Stimulated activated CD4-positive, alpha-beta T cell treated with anti-CD3 and anti-CD28 coated beads, Interleukin-2, amount 100 ng/mL, for 24 hours (primary cell): Measurements from ENCODE around the gene STXBP5.
"Not testable (repeated sequence)": the region's sequence is repeated elsewhere in the genome, so short reads cannot be mapped to it uniquely, and the experiment has no call there.

Experiments
- DNase-seq, 2 donors: peaks; one replicate each; pipeline ENCODE4 v3.0.0-alpha.2; 2020

The STXBP5 gene

GRCh38 chr6:147310521-147310920 lies 106.3 kb downstream of the STXBP5 start:
- no peak for DNase-seq

DNA sequence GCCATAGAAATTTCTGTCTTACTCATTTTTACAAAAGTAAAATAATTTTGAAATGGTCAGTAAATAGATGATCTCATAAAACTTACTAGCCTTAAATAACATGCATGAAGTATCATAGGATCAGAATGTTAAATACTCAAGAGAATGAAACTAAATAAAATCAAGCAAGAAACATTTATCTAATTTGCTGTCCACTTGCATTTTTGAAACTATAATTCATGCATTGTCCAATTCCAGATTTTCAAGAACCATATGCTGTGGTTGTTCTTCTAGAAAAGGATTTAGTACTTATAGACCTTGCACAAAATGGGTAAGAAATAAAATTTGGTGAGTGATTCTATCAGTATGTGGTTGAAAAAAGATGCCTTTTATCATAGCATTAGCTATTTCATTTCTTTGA lies 107.0 kb downstream of the STXBP5 start:
- DNase-seq: no peak

GRCh38 chr6:147321260-147321659 lies 117.0 kb downstream of the STXBP5 start:
- no peak for DNase-seq

DNA sequence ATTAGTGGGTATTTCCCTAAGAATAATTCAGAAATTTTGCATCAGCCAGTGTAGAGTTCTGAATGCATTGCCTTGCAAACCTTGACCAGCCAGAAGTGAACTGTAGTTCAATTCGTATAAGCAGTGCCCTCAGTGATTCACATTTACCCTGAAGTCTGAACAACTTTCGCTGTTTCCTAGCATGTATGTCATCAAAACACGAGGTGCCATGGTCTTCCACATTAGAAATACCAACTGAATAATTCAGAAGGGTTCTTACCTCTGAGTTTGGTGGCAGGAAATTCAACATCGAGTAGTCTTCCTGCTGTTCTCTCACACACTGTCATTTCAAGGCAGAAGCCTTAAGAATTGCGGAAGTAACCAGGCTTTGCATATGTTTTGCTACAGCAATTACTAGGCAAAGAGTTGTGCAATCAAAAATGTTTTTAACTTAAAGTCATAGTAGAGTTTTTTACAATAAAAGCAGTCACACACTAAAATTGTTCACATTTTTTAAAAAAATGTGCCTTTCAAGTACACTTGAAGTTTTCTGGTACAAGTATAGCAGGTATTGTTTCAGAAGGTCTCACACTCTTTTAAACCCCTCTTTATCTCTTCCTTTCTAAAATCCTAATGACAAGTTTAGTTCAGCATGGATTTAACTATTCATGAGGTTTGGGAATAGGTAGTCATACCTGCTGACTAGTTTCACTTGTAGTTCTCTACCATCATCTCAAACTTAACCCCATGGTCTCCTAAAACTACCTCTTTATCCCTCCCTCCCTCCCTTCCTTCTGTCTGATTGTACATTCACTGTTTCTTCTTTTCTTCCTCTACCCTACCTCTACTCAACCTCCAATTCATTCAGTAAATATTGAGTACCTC lies 118.3 kb downstream of the STXBP5 start:
- DNase-seq: no peak

DNA sequence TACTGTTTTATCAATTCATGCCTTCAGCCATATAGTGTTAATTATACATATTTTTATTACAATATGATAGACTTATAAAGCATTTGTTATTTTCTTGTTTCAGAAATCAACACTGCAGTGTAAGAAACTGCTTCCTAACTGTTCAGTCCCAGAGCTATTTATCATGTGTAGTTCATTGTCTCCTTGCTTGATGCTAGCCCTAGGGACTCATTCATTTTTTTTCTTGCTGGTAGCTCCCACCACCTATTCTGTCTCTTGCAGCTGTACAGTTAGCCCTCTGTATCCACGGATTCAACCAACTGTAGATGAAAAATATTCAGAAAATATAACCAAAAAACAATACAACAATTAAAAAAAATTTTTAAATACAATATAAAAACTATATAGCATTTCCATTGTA lies 121.3 kb downstream of the STXBP5 start:
- DNase-seq: no peak

DNA sequence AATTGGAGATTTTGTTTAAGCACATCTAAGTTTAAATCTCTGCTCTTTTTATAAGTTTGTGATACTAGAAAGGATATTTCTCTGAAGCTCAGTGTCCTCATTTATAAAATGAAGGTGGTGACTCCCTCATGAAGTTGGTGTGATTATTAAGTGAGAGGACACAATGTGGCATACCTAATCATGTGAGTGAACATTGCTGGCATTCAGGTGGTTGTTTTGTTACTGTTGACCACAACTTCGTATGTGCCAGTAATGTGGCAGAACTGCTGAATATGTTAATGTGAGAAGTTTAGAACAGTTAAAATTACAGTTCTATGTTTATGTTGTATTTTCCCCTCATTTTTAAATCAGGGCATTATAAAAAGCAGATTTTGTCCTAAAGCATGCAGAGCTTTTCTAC lies 127.2 kb downstream of the STXBP5 start:
- DNase-seq: no peak

DNA sequence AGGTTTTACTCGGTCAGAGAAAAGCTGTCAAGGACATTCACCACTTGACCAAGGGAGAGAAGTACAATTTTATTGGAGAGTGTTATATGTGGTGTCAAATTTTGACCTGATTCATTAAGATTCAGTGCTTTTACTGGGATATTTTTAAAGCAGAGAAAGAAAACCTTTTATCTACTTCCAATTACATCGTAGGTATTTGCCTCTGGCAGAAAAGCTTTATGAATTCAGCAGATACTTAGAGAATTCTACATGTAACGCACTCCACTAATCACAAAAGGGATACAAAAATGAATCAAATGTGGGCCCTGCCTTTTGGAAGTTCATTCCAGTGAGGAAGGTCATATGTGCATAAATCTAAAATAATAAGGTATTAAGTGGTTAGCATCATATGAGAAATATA lies 133.7 kb downstream of the STXBP5 start:
- no peak for DNase-seq

- no peak for DNase-seq
These were observed 137.3 kb downstream of the STXBP5 start for GRCh38 chr6:147341486-147341885.

GRCh38 chr6:147345902-147346301 lies 141.7 kb downstream of the STXBP5 start:
- no peak for DNase-seq

DNA sequence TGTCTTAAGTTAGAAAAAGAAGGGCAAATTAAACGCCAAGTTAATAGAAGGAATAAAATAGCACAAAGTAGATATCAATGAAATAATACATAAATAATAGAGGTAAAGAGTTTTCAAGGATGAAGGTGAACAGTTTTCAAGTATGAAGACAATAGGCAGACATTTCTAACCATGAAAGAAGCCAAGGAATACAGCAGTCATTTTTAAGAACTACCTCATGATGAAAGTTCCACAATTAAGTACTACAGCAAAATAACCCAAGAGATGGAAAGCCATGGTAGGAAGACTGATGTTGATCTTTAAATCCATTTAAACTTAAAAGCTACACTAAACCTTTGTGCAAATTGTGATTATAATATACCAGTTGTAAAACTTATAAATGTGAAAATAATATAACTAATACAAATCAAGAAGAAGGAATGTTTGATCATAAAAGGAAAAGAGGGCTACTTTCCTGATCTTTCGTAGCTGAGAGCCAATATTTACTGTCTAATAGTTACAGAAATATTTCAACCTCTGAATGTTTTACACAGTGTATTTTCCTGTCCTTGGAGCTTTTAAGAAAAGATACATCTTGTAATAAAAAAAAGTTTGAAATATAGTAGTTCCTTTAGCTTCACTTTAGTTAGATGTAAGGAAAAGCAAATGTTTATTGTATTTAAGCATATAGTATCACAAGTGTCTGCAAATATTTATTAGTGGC lies 143.1 kb downstream of the STXBP5 start:
- no peak for DNase-seq

GRCh38 chr6:147347882-147348575 lies 143.8 kb downstream of the STXBP5 start:
- no peak for DNase-seq

DNA sequence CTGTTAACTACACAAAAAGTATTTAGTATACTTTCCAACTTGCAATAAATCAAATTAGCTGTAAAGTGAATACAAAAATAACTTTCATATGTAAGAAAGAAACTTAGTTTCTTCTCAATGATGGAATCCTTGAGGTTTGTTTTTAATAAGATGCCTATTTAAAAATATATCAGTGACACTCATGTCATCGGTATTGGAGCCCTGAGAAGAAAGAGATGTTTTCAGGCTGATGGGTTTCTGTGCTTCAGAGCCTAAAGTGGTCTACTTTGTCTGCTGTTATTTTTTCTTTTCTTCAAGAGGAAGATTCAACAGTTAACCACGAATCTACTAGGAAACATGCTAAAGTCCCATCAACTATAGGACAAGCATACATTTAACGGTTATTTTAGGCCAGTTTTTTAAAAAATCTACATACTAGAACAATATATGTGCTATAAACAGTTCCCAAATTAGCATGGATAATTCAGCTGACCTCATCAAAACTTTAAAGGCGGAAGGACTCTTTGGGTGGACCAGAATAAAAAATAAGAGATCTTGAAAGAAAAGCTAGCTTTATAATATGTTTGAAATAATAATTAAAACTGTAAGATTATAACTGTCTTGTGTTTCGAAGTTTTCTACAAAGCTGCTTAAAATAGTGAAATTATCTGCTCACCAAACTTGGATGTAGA lies 157.2 kb downstream of the STXBP5 start:
- no peak for DNase-seq

GRCh38 chr6:147366290-147366689 lies 162.1 kb downstream of the STXBP5 start:
- no peak for DNase-seq

- no peak for DNase-seq
These were observed 167.1 kb downstream of the STXBP5 start for GRCh38 chr6:147371325-147371724.

- no peak for DNase-seq
These were observed 168.6 kb downstream of the STXBP5 start for GRCh38 chr6:147372806-147373205.

DNA sequence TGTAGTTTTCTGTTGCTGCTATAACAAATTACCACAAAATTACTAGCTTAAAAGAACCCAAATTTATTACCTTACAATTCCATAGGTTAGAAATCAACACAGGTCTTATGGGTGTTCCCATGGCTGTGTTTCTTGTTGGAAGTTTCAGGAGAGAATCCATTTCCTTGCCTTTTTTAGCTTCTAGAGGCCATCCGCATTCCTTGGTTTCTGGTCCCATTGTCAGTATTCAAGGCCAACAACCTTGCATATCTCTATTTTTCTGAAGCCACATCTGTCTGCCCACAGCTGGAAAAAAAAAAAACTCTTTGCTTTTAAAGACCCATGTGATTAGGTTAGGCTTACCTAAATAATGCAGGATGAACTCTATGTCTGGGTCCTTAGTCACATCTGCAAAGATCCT lies 174.6 kb downstream of the STXBP5 start:
- DNase-seq: no peak

DNA sequence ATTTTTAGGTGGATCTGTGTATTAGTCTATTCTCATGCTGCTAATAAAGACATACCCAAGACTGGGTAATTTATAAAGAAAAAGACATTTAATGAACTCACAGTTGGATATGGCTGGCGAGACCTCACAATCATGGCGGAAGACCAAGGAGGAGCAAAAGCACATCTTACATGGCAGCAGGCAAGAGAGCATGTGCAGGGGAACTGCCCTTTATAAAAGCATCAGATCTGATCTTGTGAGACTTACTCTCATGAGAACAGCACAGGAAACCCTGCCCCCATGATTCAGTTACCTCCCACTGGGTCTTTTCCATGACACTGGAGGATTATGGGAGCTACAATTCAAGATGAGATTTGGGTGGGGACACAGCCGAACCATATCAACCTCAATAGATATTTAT lies 176.6 kb downstream of the STXBP5 start:
- DNase-seq: not testable (repeated sequence)

DNA sequence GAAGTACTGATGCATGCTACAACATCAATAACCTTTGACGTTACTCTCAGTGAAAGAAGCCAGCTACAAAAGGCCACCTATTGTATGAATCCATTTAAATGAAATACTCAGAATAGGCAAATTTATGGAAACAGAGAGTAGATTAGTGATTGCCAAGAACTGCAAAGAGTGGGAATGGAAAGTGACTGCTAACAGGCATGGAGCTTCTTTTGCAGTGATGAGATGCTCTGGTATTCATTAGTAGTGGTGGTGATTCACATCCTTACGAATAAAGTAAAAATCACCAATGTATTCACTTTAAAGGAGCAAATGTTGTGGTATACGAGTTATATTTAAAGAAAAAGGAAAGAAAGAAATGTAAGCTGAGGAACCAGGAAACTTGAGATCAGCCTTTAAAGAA lies 177.5 kb downstream of the STXBP5 start:
- no peak for DNase-seq

- DNase-seq: no peak
These were observed 178.8 kb downstream of the STXBP5 start for GRCh38 chr6:147382945-147383554.

DNA sequence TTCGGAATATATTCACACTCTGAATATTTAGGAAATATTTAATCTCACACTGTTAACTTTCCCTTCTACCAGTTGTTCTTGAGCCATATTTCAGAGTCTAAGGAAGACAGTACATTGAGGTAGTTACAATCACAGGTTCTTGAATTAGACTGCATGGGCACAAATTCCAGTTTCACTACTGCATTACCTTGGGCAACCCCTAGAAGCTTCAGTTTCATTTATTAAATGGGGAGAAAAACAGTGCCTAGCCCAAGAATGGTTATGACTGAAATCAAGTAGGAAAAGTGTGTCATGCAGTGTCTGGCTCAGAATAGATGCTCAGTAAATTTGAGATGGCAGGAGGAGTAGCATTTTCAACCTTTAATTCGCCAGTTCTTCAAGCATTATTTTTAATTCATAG lies 179.8 kb downstream of the STXBP5 start:
- DNase-seq: no peak

DNA sequence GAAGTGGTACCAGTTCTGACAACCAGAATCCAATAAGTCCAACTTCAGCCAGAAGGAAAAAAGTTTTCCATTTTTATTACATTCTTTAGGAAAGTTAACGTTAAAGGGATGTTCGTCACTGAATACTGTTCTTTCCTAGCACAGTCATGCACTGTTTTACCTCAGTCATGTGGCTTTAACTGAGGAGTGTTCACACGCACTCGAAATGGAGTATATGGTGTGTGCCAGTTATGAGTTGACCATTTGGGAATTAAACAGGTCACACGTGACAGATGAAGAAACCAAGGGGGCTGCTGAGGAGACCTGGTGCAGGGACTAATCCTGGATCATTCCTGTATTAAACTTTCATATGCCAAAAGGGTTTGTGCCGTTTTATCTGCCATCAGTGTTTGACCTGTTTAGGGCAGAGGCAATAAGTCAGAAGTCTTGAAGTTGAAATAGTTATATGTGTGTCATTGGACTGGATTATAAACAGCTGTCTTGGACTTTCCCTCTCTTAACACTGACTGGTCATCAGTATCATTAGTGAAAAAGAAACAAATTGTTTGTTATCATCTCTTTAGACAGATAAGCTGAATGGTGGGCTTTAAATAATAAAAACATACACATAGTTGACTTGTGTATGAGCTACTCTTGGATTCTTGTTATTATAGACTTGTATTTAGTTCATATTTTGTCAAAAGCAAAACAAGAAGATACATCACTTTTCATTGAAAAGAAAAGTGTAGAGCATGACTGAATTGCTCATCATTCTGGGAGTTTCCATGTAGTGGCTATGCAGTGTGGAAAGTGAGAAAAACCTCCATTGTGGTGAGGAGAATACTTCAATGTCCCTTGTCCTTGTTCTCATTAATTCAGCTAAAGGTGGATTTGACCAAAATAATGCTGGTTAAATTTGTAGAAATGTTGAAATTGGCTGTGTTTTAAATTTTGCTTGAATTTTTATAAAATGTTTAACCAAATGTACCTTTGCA lies 180.8 kb downstream of the STXBP5 start:
- no peak for DNase-seq

DNA sequence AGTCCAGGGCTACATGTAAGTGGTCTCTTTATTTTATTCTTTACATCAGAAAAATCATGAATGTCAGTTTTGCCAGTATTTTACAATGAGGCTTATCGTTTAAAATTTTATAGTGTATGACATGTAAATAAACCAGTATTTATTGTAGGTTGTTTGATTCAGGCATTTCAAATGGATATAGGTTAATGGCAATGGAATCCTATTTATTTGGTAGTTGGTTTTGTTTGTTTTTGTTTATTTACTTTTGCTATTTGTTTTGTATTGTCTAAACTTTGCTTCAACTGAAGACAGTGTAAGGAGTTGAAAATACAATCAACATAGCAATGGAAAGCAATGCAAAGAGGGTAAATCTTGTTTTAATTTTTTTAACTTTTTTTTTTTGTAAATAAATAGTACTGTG lies 185.2 kb downstream of the STXBP5 start:
- DNase-seq: no peak
